DMS79 (cell line): Measurements from ENCODE around the gene LDB2.

Experiments used
- DNase-seq: peaks from one replicate; lab custom pipeline; 2025; lab: John Stamatoyannopoulos, UW

The LDB2 gene

GRCh38 chr4:16757080-16757521, 141.3 kb downstream of the LDB2 start:
- DNase-seq = no peak

DNA sequence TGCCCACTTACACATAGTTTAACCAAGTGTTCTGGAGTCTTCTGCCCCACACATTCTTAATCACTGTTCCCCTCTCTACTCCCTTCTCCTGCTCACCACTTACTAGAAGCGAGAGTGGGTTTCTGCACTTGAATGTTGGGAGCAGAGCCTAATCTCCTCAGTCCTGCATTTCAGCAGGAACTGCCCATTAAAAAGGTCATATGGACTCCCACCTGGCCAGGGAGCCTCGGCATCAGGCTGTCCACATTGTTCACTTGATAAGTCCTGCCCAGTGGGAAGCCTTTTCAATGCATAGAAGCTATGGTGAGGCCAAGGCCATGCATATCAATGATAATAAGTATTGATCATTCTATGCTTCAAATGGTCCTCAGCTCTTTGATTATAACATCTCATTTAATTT, 144.3 kb downstream of the LDB2 start:
- DNase-seq = no peak

DNA sequence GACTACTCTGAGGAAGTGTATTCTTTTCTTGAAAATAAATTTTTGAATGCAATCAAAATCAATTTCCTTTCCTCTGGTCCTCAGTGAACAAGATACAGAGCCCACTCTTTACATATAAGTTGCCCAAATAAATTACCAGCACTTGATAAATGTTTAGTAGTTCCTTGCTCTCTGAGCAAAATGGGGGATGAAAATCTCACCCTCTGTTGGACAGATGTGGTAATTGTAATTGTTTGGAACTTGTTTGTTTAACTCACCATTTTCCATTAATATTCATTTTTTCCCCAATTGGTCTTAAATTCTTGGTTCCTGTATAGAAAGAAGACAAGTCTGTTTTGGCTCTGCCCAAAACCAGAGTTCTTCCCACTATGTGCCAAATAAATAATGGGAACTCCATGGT, 146.3 kb downstream of the LDB2 start:
- no peak for DNase-seq

- no peak for DNase-seq
Observed at GRCh38 chr4:16750882-16751642, 147.4 kb downstream of the LDB2 start.

GRCh38 chr4:16750216-16750615, 148.2 kb downstream of the LDB2 start:
- DNase-seq = no peak

DNA sequence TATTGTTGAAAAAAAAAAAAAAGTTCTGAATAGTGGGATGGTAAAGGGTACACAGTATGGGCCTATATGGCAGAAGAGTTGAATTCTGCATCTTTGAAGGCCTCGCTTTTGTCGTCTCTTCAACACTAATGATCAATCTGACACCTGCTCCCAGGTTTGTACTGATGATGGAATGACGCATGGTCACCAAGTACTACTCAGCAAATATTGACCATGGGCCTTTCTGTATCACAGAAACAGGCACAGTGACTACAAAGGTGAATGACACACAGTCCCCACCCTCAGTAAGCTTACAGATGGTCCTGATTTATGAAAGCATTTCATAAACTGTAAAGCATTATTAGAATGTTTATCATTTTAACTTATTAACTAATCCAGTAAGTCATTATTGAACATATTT, 152.6 kb downstream of the LDB2 start:
- DNase-seq = no peak

DNA sequence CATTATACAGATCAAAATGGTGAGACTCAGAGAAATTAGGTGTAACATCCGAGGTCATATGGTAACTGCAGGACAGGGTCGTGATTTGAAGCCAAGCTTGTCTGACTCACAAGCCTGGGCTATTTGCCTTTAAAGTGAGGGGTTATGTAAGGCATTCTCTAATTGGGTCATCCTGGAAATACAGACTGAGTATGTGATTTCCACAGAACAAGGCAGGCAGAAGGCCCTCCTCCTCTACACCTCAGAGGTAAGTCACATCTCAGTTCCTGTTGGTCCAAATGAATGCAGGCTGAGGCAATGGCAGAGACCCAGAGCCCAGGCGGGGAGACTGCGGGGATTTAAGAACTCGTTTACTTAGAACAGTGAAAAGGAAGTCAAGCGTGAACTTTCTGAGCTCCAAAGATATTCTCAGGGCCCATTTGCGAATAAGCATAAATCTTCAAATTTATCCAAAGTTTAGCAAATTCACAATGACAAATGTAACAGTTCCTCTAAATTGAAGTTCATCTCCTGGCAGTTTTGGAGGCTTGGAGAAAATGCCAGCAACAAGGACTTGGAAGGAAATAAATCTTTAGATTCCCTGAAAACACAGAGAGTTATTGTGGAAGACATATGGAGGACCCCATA, 153.3 kb downstream of the LDB2 start:
- DNase-seq = no peak

- no peak for DNase-seq
Observed at GRCh38 chr4:16741287-16741686, 157.2 kb downstream of the LDB2 start.

DNA sequence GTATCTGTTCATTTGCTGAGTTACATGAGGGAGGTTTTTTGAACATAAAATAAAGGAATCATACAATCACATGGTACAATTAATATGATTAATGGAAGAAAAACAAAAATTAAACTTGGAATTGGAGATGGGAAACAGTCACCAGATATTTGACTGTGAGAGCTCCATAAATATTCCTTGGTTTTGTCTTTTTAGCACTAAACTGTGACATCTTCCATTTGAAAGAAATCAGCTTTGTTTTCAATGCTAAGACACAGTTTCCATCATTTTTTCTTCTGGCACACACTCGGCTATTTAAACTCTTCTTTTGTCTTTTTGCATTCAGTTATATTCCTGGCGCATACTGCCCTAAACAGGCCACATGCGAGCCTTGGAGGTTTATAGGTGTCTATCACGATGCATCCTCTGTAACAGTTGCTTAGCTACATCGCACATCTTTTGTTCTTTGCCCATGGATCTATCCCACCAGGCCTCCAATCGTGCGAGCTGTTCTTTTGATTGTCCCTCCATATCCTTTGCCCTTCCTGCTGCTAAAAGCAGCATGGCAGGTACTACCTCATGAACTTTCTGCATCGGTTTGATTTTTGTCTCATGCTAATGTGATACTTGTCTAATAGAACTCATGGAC, 158.3 kb downstream of the LDB2 start:
- no peak for DNase-seq

DNA sequence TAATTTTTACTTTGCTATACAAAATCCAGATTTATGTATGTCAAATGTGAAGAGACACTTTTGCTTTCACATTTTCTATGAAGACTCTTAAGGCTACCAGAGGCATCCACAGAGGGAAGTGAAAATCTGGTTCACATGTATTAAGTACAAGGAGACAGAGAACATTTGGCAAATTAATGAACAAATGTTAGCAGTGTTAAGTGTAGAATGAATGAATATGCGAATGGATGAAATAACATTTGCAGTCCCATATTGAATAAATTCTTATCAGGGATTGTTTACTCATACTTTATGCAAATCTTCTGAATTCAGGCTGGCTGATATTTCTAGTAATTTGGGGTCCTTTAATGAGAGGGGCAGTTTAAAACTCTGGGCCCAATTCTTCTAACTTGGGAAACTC, 159.9 kb downstream of the LDB2 start:
- no peak for DNase-seq

- DNase-seq = no peak
Observed at GRCh38 chr4:16733509-16733908, 164.9 kb downstream of the LDB2 start.

DNA sequence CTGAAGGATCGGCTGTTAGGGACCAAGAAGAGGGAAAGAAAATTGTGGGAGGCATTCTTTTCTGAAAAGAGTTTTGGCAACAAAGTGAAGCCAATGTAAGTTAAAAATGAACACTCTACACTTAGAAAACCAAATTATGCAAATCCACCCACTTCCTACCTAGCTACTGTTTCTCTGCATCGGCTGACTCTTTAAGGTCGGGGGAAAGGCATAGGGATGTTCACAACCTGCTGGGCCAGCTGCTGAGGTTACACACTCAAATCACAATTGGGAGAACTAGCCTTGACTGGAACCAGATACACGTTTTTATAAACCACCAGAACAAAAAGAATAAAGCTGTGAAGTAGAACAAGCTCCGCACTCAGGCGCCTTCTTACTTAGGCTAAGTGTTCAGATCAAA, 165.7 kb downstream of the LDB2 start:
- no peak for DNase-seq

- DNase-seq = no peak
Observed at GRCh38 chr4:16731776-16732380, 166.6 kb downstream of the LDB2 start.

DNA sequence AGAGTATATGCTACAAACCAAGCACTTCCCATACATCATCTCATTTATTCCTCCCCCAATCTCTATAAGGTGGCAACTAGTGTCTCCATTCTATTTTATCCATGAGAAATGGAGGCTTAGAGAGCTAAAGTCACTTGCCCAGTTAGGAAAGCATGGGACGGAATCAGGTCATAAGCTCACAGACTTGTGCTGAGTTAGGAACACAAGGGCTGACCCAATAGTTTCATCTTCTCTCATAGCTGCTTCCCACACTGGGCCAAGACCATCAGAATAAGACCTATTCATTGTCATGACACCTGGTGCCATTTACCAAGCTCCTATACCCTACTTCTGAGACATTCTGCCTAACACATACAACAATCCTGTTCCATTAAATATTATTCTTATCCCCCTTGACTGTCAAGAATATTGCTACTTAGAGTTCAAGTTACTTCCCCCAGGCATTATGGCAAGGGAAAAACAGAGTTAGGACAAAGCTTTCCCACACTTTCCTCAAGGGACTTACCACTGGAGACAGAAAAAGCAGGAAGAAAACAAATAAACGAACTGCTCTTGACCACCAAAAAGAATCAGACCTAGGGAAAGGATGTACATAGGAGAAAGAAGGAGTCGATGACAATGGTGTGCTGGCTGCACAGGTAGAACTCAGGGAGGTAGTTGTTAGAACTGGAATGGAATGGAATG, 167.8 kb downstream of the LDB2 start:
- no peak for DNase-seq

DNA sequence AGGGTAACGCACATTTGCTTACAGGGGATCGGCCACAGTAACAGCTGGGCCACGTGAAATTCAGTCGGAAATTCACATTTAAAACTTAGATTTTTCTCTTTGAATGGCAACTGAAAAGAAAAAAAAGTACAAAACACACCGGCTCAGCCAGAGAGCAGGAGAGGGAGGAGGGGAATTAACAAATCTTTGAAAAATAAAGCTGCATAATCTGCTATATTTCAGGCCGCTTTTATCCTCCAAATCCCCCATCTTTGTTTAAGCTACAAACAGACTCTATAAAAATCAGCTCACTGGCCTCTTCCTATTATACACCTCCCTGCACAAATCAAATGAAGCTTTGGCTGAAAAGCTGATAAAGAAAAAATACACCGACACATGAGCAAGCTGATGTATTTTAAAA, 169.1 kb downstream of the LDB2 start:
- no peak for DNase-seq

- DNase-seq = no peak
Observed at GRCh38 chr4:16728849-16729248, 169.6 kb downstream of the LDB2 start.

- DNase-seq = no peak
Observed at GRCh38 chr4:16728111-16728510, 170.3 kb downstream of the LDB2 start.

DNA sequence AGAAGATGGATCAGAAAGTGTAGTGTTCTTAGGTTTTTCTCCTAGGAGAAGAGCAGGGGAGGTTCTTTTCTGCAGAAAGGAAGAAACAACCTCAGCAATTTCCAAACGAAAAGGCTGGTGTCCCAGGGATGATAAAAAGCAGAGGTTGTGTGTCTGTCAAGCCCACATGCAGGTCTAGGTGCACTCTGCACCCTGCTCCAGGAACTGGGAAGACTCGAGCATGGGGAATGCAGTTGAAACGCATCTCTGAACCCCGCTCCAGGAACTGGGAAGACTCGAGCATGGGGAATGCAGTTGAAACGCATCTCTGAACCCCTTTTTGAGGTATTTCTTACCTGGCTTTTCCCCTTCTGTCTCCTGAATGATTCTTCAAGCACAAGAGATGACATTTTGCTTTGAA, 171.2 kb downstream of the LDB2 start:
- no peak for DNase-seq

DNA sequence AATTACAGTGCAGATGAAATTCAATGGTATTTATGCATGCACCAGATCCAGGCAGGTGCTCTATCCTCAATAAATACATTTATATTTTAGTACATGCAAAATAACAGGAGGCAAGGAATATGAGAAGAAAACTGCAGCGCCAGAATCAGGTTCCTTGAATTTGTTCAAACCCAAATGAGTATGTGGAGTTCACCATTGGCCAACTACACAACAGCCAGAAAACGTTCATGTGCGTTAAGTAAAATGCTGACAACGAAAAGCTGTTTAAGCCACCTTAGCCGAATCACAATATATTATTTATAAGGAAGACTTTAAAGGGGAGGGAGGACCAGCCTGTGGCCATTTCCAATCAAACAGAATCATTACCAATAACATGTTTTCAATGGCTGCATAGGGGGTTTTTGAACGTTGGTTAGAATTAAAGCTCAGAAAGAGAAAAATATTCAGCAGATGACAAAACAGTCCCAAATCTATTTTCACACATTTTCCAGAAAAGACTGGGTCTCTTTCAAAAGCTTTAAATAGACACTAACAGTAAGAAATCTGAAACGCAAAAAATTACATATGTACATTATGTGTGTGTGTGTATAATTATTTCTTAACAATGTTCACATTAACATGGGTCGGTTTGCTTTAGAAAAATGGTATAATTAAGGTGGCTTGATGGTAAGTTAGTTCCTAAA, 171.9 kb downstream of the LDB2 start:
- no peak for DNase-seq

DNA sequence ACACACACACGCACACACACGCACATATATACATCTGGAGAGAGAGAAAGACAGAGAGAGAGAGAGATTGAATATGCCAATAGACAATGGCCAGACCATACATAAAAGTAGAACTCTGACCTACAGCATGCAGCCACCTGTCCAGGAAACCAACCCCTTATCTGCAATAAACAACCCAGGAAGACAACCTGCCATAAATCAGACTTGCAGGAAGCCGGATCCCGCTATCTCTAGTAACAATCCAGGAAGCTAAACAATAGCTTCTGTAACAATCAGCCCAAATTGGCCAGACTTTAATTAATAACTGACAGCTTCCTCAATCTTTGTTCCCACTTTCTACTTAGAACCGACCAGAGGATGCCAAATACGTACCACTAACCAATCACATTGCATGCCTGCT, 173.2 kb downstream of the LDB2 start:
- DNase-seq = no peak

DNA sequence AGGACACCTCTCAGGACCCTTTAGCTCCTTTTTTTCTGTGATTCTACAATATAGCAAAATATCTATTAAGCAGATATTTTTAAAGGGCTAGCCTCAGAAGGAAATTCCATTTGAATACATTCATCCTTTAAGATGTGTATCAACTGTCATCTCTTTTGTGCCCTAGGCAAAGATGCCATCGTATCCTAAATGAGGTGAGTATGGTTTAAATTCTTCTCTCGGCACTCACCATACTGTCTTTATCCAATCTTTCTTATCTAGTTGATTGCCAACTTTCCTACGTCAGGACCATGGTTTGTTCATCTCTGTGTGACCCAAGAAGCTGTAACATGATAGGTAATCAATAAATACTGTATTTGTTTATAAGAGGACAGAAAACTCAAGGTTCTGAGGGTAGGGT, 176.0 kb downstream of the LDB2 start:
- no peak for DNase-seq
